DOHH2 (cell line): ENCODE data around the gene TEAD4.

ENCODE experiments used
- CTCF ChIP-seq: fragments of 200-600 bp; sonication (generic); IDR thresholded peaks from one replicate; pipeline ENCODE4 v1.5.1; 2014; ENCODE audit warnings: antibody characterized with exemption, mild to moderate bottlenecking, low read depth, low read length; ENCODE audit not compliant: poor library complexity, severe bottlenecking
- EZH2phosphoT487 ChIP-seq: fragments of 200-600 bp; sonication (generic); IDR thresholded peaks from 2 replicates; pipeline ENCODE4 v1.6.1; 2017; ENCODE audit warnings: borderline replicate concordance, mild to moderate bottlenecking, antibody characterized with exemption, low read length, moderate library complexity, mixed read lengths

- TF ChIP-seq CTCF: no peak
- no peak for TF ChIP-seq EZH2phosphoT487
These were observed 4.6 kb downstream of the TEAD4 start for GRCh38 chr12:2963760-2964292.
